ENCODE results near the gene TMEM163. TPM values are rescaled to one million over a fixed set of nuclear protein-coding genes. Genes with fewer than 3 reads are reported as not detected.

The TMEM163 gene
- total RNA-seq, 4 donors from 2014 or later, result 0.27 to 4.7 (median 1.1) TPM

DNA sequence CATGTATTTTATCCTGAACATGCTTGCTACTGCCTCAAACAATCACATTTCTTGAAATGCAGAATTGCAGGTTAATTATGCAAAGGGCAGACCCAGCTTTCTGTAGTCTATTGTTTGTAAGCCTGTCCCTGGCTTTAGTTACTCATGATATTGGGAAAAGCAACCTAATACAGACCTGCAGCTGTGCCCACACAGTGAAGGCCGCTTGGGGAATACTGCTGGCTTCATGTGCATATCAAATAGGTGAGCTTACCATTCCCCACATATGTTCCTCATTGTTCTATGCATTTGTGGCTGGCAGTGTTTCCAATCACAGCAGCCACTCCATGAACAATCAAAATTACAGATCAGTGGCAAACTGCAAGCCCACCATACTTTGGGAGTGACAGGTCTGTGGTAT, 186.3 kb downstream of the TMEM163 start:
- intact Hi-C loops (cut with DNase I), result no loop called here

DNA sequence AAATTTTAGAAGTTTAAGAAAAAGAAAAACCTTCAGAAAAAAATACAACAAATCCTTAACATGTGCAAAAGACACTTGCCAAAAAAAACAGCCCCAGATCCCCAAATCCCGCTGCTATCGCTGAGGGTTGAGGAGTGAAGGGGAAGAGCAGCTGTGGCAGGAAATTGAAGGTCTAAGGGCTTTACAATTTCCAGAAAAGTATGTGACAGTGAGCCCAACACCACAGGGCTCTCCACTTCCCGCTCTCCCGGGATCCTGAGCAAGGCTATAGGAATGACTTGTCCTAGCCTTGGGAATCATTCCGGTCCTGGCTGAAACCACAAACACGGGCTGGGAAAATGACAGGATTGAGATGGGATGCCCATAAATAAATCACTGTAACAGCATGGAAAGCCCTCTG, 191.4 kb downstream of the TMEM163 start:
- H3K36me3 ChIP-seq, result no peaks in the 10 kb centered on the region
- H3K27me3 ChIP-seq, result no peaks in the 10 kb centered on the region
- TF ChIP-seq POLR2A (IDR thresholded peaks at IDR 0.05), result no peak
- TF ChIP-seq, protein P1, sequence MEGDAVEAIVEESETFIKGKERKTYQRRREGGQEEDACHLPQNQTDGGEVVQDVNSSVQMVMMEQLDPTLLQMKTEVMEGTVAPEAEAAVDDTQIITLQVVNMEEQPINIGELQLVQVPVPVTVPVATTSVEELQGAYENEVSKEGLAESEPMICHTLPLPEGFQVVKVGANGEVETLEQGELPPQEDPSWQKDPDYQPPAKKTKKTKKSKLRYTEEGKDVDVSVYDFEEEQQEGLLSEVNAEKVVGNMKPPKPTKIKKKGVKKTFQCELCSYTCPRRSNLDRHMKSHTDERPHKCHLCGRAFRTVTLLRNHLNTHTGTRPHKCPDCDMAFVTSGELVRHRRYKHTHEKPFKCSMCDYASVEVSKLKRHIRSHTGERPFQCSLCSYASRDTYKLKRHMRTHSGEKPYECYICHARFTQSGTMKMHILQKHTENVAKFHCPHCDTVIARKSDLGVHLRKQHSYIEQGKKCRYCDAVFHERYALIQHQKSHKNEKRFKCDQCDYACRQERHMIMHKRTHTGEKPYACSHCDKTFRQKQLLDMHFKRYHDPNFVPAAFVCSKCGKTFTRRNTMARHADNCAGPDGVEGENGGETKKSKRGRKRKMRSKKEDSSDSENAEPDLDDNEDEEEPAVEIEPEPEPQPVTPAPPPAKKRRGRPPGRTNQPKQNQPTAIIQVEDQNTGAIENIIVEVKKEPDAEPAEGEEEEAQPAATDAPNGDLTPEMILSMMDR (IDR thresholded peaks at IDR 0.05), result no peak
- H3K4me1 ChIP-seq, result no peaks in the 10 kb centered on the region
- 51 to 65% methylated on average over 6 of the region's 6 CpGs for WGBS, 2 donors
- no peak overlapping the region for H3K4me3 ChIP-seq (replicated peaks in 1 of 3)
- no peaks in the 10 kb centered on the region for H3K9me3 ChIP-seq
- no peak overlapping the region for H3K27ac ChIP-seq
- intact Hi-C loops (cut with DNase I), result no loop called here
- no peak for DNase-seq

More for the DNA sequence above, 186.3 kb downstream of the TMEM163 start:
- Histone ChIP-seq H3K27ac (no peak overlapping the region), H3K4me1 (no peaks in the 10 kb centered on the region), H3K4me3 (replicated peaks in 1 of 3) (no peak overlapping the region), H3K9me3 (no peaks in the 10 kb centered on the region), H3K36me3 (no peaks in the 10 kb centered on the region), H3K27me3 (no peaks in the 10 kb centered on the region)
- 71 to 82% methylated on average over 1 of the region's 1 CpG for WGBS, 2 donors
- no peak for DNase-seq
- TF ChIP-seq POLR2A (IDR thresholded peaks at IDR 0.05), result no peak
- TF ChIP-seq, protein P1 (IDR thresholded peaks at IDR 0.05), result no peak

DNA sequence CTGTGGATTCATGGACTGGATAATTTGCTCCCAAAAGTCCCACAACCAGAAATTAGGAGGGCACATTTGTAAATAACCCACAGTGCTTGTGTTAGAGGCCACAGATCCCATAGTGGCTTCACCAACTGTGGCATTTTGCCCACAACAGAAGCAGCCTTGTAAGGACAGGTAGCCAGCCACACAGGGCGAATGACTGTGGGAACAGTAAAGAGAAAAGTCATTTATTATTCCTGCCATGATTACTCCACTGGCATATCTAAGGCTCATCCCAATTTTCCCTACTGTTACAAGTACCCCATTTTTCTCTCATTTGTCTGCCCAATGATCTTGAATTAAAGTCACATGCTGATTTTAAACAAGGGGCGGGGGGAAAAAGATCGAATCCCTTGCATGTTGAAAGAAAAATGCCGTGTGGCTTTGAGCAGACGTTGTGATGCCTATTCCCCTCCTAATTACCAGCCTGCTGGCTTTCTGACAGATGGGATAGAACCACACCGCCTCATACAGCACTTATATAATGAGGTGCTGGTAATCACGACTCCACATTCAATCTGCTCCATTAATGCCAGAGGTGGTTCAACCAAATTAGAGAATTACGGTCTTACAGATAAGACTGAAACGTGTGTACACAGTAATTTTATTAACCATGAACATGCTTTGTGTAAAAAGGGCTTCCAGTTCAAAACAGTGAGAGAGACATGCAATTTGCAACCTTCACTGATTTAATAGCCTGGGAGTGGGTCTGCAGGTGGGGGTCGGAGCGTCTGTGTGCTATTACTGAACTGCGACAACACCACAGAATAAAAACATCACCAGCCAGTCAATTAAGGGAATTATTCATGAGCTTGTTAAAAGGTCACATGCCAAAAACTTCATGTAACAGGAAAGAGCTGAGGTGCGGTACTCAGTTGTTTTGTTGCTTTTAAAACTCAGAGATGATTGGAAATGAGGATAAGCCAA, 196.0 kb downstream of the TMEM163 start:
- Histone ChIP-seq H3K4me3 (replicated peaks in 1 of 3) (no peak overlapping the region), H3K27me3 (no peaks in the 10 kb centered on the region), H3K9me3 (no peaks in the 10 kb centered on the region), H3K27ac (no peak overlapping the region), H3K4me1 (no peaks in the 10 kb centered on the region), H3K36me3 (no peaks in the 10 kb centered on the region)
- intact Hi-C loops (cut with DNase I), result no loop called here
- no peak for DNase-seq
- WGBS, 2 donors, result 73 to 75% methylated on average over 13 of the region's 13 CpGs
- TF ChIP-seq, protein P1 (IDR thresholded peaks at IDR 0.05), result no peak

DNA sequence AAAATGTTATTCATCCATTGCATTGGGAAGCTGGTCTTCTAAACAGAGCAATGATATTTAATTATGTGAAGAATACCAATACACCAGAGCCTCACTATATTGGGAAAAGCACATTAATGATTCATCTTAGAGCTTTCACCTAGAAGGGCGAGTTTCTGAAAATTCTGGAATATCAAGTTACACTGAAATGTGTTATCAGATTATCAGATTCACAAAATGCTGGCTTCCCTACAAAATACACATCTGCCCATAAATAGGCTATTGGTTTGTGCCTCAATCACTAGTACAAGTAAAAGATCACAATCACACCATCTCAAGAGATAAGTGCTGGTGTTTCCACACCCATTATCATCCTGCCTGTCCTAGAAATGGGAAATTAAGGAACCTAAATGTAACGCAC, 200.7 kb downstream of the TMEM163 start:
- TF ChIP-seq, protein P1 (IDR thresholded peaks at IDR 0.05), result no peak
- no peak for TF ChIP-seq POLR2A (IDR thresholded peaks at IDR 0.05)
- intact Hi-C loops (cut with DNase I), result no loop called here
- Histone ChIP-seq H3K4me1 (no peaks in the 10 kb centered on the region), H3K4me3 (replicated peaks in 1 of 3) (no peak overlapping the region), H3K27ac (no peak overlapping the region), H3K9me3 (no peaks in the 10 kb centered on the region), H3K27me3 (no peaks in the 10 kb centered on the region), H3K36me3 (no peaks in the 10 kb centered on the region)
- 83 to 90% methylated on average over 2 of the region's 2 CpGs for WGBS, 2 donors
- DNase-seq, result no peak

DNA sequence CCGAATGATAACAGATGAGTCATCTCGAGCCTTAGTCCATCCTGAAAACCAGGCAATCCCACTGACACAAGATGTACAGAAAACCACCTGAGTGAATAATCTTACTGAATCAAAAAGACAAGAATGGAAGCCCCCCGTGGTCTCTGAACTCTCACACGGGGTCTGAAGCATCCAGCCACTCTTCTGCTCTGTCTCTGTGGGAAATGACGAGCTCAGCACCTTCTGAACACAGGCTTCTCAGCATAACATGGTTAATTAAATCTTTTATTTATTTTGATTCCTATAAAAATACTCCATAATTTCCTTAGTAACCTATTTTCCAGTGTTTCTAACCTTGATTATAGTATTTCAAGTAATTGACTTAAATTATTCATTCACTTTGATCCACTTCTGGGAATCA, 203.7 kb downstream of the TMEM163 start:
- Histone ChIP-seq H3K36me3 (no peaks in the 10 kb centered on the region), H3K9me3 (no peaks in the 10 kb centered on the region), H3K27me3 (no peaks in the 10 kb centered on the region), H3K4me3 (replicated peaks in 1 of 3) (no peak overlapping the region), H3K27ac (no peak overlapping the region), H3K4me1 (no peaks in the 10 kb centered on the region)
- intact Hi-C loops (cut with DNase I), result no loop called here
- no peak for DNase-seq
- no peak for TF ChIP-seq POLR2A (IDR thresholded peaks at IDR 0.05)
- TF ChIP-seq, protein P1 (IDR thresholded peaks at IDR 0.05), result no peak
- WGBS, 2 donors, result 75% methylated on average over 5 of the region's 5 CpGs

Data from thyroid gland (tissue), 4 donors.